GM18907 (cell line): ENCODE measurements around the gene FBXW8.

ENCODE experiments used
- ATAC-seq: cut with Tn5 transposase; IDR thresholded peaks from one replicate; pipeline ENCODE4 v1.9.1; 2021; ENCODE audit warnings: mild to moderate bottlenecking, moderate library complexity; ENCODE audit not compliant: unreplicated experiment

Gene FBXW8

DNA sequence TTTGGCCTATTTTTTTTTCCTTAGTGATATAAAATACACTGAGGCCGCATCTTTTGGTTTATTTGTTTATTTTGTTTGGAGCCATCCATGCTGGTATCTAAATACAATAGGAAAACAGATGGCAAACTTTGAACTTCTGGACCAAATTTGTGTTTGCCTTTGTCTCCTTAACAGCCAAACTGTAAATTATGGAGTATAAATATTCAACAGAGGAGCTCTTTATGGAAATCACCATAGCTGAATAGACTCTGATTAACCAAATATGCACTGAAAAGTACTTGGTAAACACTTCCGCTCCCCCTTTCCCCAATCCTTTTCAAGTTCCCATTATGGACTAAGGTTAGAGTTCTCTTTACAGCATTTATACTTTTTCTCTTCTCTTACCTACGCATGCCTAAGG is 107.9 kb downstream of the FBXW8 start:
- no peak for ATAC-seq

DNA sequence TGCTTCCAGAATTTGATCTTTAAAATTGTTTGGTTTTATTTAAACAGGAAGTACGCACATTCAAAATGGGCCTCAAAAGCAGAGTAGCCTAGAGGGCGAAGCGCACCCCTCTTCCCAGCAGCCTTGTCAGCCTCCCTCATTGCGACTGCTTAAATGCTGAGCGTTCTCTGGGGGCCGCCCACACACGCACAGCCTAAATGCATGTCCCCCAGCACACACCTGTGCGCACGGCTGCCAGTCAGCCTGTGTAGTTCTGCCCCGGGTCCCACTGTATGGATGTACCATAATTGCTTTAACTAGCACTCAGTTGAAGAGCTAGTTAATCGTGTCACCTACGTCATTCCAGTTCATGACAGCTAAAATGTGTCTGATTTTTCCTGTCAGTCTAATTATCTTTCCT is 109.1 kb downstream of the FBXW8 start:
- no peak for ATAC-seq

DNA sequence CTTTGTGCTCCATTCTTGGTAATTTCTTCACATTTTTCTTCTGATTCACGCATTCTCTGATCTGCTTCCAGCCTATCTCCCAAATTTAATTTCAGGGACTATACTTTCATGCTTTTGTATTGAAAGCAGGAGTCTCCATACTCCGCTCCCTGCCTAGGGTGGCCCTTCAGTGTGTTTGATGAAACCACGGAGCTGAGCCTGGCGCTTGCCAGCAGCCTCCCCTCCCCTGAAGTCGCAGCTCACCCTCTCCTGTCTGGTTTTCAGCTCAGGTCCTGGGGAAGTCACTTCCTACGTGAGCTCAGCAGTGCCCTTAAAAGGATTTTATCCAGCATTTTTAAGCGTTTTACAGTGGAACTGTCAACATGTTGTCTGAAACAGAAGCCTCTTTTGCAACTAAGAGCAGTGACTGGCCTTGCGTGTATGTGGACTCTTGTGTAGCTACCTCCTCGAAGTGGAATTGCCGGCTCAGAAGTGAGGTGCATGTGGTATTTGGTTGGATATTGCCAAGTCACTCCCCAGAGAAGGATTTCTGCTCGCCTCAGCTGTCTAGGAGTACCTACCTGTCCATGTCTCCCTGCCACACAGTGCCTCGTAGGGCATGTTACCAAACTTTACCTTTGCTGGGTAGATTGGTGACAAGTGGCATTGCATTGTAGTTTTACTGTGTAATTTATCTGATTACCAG is 109.9 kb downstream of the FBXW8 start:
- ATAC-seq = no peak

DNA sequence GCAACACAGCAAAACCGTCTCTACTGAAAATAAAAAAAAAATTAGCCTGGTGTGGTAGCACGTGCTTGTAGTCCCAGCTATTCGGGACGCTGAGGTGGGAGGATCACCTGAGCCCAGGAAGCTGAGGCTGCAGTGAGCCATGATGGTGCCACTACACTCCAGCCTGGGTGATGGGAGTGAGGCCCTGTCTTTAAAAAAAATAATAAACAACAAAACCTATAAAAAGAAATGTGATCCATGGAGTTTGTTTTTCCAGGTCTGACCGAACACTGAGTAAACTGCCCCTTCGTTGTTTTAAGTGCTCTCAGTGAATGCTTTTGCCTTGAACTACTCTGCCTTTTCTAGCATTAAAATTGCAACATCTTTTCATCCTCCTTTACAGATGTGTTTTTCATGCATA is 111.7 kb downstream of the FBXW8 start:
- ATAC-seq = no peak

DNA sequence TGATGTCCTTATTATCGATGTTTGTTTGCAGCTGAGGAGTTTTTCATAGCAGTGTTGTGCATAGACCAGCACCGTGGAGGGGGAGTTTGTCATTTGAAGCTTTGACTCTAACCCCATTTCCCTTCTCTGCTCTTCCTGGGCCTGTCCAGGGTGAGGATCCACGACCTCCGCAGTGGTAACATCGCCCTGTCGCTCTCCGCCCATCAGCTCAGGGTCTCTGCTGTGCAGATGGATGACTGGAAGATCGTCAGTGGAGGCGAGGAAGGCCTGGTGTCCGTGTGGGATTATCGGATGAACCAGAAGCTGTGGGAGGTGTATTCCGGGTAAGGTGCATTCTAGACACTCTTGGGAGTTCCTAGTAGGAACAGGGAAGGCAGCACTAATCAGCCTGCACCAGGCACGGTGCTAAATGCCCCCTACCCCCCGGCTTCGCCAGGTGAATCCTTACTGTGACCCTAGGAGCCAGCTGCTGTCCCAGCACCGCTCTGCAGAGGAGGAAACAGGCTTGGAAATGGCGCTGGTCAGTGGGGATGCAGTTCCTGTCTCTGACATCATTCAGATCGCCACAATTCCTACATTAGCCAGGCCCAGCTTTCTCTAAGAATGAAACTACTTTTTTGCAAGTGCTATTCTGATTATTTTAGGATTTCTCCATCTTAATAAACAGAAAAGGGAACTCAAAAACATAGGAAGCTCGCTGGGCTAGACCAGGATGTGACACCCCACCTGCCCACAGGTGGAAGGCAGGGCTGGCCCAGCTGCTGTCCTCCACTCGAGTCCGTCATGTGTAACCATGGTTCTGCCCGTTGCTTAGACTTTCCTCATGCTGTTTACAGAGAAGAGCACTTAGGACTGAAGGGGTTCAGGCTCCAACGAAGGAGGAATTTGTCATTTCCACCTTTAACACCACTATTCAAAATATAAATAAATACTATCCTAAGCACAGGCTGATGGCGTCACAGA is 113.5 kb downstream of the FBXW8 start:
- no peak for ATAC-seq

DNA sequence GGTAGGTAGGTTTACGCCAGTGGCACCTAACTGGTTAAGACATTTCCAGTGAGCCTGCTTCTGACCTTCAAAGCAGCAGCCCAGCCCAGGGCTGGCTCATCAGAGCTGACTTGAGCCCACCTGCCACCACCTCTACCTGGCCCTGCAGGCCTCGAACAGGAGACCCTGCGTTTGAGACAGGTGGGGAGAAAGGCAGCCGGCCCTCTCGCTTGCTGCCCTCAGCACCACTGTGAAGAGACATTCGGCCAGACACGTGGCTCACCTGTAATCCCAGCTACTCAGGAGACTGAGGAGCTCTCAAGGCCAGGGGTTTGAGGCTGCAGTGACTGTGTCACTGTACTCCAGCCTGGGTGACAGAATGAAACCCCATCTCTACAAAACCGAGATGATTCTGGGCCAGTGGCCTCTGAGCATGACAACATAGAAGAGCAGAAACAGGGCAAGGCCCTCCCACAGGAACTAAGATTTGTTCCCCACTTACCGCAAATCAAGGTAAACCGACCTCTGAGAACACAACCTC is 114.3 kb downstream of the FBXW8 start:
- no peak for ATAC-seq

DNA sequence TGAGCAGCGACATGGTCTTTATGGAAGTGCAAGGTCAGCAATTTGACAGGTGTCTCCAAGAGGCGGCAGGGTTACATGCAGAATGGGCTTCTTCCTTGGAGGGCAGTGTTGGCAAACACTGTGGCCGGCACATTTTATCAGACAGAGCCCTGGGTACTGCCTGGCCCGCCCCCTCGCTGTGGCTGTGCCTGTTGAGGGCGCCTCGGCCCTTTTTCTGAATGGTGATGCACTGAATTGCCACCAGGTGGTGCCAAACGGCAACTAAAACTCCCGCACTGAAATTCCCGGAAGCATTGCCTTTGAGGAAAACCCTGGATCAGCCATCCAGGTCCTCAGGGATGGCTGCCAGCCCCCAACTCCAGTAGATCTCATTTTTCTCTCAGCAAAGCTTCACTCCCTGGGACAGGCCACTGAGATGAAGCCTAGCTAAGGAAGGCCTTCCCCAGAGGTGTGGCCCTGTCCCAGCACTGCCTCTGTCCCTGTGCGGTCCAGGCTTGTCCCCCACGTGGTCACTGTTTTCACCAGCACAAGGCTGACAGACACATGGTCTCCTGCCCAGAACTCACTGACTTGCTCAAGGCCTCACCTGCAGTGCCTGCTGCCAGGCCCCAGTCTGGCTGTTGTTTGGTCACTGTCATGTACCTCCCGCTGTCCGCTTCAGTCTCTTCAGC is 114.9 kb downstream of the FBXW8 start:
- peak; percentile 73 for ATAC-seq

DNA sequence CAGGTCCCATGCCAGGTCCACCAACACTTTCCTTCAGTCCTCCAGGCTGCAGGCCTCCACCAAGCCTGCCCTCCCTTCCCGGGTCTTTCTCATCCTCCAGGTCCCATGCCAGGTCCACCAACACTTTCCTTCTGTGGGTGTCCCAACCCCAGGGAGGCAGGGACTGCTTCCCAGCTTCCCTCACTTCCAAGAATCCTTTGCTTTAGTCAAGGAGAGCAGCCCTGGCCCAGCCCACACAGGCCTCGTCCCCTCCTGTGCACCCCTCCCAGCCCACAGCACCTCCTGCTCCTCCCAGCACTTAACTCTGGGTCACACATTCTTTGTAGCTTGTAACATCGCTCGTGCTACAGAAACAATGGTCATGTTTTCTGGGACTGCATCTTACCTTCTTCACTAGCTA is 115.6 kb downstream of the FBXW8 start:
- no peak for ATAC-seq

DNA sequence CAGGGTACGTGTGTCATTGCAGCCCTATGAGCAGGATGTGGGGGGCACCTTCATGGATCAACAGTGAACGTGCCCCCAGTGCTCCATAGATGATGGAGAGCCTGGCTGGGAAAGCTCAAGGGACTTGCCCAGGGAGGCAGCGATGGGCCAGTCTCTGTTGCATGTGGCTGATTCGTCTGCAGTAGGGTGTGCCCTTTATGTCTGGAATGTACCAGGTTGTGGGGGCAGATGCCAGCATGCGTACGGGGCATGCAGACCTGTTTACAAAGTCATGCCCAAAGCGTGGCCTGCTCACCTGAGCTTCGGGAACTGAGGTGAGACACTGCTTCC is 116.1 kb downstream of the FBXW8 start:
- ATAC-seq = no peak

DNA sequence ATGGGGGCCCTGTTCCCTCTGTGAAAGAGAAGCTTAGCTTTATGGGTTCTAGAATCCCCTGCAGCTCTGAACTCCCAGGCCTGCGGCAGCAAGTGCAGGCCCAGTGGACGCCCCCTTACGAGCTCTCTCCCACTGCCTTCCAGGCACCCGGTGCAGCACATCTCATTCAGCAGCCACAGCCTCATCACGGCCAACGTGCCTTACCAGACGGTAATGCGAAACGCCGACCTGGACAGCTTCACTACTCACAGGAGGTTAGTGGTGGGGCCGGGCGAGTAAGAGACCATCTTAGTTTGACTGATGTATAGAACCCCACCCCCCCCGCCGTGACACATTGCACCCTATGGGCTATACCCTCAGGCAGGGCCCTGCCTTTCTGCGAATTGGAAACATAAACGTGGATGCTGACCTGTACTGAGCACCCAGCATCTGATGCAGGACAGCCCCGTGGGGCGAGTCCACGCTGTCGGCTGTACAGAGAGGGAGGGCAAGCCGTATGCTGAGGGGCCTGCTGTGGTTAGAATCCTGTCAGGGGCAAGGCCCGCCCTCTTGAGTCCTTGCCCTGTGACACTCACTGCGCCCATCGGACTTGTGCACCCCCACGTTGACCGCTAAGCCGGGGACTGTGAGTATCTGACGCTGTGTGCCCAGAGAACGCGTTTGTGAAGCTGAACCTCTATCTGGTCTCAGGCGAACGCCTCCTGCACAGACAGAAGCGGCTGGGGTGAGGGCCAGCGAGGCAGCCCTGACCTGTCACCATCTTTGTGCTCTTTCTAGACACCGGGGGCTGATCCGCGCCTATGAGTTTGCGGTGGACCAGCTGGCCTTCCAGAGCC is 116.7 kb downstream of the FBXW8 start:
- ATAC-seq = no peak

DNA sequence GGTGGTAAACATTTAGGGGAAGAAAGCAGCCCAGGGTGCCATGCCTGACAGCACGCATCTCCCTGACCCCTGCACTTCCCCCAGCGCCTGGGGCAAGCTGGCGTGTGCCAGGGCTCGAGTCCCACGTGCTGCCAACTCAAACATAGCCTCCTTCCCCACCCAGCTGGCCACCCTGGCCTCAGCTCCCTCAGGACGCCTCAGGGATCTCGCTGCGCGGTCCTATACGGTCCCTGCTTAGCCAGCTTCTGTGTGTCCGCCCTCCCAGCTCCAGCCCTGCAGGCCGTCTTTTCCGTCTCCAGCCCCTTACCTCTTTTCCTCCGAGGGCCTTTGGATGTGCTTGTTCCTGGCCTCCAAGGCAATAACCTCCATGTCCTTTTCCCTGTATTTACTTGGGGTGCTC is 117.5 kb downstream of the FBXW8 start:
- ATAC-seq = no peak

DNA sequence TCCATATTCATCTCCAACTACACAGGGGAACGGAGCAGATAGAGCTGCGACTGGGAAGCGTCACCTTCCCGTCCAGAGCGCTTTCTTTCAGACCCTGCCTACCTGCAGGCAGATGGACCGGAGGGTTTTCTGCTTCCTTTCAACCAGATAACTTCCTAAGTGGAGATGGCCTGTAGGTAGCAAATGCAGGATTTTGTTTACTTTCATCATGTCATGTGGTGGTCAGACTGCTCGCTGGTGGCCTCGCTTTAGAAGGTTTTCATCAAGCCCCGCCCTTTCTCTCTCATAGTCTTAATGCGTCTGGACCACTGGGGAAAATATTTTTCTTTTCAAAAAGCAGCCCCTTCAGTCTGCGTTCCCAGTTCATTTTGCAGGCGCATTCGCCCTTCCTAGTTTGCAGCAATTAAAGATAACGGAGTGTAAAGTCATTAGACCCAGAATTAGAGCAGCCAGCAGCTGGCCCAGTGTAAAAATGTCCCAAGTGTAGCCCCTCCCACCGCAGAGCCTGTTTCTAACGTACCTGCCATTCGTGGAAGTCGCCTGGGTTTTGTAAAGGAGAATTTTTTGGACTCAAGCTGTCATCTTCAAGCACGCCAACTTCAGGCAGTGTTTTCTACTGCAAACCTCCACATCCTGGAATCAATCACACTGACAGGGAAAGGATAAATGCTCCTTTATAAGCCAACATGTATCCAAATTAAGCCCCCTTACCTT is 119.6 kb downstream of the FBXW8 start:
- no peak for ATAC-seq

DNA sequence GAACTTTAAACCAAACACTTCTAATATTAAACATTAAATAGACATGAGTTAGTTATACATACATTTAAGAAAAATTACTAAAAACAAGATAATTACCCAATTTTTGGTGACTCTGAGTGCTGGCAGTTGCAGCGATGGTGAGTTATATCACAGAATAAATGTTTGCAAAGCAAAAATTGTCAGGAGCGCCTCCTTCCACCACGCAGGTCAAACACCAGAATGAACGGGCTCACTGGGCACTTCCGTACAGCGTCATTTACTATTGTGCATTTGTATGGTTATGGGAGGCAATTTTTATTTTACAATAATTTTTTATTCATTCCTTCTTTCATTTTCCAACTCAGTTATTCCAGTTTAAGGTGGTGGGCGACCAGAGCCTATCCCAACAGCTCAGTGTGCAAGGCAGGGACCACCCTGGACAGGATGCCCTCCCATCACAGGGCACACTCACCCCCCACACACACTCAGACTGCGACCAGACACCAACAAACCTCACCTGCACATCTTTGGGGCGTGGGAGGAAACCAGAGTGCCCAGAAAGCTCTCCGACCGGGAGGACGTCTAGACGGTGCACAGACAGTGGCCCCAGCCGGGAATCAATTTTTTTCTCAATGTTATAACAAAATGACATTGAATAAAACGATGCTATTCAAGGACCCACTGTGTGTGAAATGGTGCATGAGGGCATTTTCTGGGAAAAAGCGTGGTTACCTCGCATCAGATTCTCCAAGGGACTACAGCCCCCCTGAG is 121.3 kb downstream of the FBXW8 start:
- ATAC-seq = no peak

DNA sequence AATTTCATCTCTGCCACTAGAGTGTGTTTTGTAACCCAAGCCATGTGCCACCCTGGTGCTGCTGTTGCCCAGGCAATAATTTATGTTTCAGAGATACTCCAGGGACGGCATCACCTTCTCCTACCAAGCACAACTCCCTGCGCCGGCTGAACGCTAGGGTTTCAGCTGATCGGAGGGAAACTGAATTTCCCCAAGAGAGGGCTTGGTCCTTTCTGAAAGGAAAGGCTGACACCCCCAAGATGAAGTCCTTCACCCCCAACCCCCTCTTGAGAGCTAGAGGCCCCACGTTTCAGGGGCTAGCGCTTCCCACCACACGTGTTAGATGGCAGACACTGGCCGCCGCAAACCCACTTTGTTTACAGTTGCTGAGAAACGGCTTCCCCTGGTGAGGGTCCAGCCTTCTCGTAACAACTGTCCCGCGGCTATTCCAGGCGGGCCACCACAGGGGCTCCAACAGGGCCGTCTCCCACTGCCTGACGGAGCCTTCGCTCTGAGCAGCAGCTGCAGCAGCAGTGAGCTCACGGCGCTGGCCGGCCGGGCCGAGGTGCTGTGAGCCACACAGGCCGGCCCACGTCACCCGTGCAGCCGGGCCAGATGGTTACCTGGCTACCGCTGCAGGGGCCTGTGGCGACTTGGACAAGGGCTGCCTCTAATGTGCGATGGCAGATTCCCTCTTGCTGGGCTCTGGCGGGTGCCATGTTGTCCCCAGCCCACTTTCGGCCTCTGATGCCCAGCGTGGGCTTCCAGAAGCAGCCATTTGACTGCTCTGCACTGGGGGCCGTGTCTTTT is 122.0 kb downstream of the FBXW8 start:
- ATAC-seq = no peak

DNA sequence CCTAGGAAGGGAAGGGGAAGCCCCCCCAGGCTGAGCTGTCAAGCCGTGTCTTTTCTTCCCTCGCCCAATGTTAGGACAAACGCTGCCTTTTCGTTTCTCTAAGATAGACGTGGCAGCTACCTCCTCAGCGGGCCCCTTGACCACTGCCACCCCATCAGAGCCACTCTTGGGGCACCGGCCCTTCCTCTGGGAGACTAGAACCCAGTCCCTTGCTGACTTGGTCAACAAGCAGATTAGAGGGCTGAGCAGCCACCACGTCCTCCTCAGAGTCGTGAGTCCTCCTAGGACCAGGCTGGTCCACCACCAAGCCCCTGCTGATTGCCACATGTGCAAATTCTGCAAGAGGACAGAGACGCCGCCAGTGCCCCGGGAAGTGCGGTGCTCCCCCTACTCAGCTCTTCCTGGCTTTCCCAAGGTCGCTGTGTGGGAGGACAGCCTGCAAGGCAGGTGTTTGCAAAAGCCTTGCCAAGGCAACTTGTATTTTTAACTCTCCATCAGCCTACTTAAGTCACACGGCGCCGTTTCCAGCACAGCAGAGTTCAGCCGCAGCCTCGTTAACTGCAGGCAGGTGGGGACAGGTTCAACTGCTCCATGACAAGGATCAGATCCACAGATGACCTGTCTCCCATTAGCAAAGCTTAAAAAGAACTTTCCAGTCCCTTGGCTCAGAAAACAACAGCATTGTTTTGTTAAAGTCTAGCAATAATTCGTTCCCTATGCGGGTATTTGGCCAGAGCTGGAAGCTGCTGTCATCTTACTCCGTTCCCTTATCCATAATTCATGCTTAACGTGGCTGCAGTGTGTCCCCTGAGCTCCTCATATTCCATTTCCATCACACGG is 122.9 kb downstream of the FBXW8 start:
- no peak for ATAC-seq

DNA sequence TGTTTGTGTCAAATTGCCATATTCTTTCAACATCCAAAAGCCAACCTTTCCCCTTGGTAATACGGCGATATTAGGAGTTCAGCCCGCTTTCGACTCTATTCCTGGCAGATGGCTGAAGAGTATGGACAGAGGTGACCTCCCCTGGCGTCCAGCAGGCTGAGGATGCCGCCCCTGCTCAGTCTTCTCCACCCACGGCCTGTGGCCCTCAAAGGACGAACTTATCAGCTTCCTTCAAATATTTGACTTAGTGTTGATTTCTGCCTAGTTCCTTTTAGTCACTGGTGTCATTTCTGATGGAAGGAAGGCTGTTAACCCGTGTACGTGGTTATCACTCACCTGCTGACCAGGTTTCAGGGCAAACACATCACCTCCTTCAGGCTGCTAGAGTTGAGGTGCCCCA is 123.5 kb downstream of the FBXW8 start:
- ATAC-seq = no peak

DNA sequence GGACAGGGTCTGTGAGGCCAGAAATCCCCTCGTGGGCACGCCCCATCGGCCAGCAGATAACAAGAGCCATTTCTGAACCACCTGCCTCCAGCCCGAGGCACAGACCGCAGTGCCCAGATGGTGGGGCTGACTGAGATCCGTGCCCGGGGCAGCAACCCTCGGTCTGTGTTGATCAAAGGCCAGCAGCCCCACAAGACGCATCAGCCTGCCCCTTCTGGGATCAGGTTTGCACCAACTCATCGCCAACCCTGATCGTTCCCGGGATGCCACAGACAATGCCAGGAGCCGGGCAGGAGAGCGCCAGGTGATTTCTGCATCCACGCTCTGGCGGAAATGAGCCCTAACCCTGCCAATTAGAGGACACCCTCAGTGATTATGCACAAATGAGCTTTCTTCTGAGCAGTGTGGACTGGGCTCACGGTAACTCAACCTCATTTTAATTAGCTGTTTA is 124.0 kb downstream of the FBXW8 start:
- ATAC-seq = no peak

DNA sequence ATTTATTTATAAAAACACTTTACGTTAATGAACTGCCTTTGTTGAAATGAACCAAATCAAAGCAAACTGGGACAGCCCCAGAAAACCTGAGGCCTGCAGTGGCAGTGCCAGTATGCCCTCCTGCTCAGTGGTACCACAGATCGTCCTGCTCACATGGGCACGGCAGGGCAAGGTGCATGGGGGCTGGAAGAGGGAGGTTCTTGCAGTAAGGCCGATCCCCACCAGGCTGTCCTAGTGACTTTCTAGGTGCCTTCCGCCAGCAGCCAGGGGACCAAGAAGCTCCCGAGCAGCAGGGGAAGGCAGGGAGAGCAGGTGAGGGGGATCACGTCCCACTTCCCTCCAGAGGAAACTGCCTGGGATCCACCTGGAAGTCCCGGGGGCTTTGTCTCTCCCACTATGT is 124.5 kb downstream of the FBXW8 start:
- ATAC-seq = no peak
